ENCODE results near the gene SCAPER. TPM values are rescaled to one million over a fixed set of nuclear protein-coding genes. Genes with fewer than 3 reads are reported as not detected.
"Not testable (repeated sequence)": the region's sequence is repeated elsewhere in the genome, so short reads cannot be mapped to it uniquely, and the experiment has no call there.

SCAPER gene
- total RNA-seq, 1 experiment from 2014 or later, result 4.6 TPM

DNA sequence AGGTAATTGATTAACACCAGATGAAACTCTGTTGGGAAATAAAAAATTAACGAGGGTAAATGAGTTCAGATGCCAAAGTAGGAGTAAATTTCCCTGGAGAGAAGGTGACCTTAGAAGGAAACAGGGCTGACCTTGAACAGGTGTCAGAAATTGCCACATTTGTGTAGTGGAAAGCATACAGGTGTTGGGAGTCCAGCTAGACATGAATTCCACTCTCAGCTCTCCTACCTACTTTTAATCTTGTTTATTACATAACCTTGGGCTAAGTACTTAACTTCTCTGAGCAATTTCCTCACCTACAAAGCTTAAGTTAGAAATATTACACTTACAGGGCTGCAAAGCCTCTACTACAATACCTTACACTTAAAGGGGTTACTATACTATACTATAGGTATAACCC, 472.5 kb downstream of the SCAPER start:
- in situ Hi-C loops (cut with HindIII; ENCODE audit: low pct_unique_long_range_greater_than_20kb, low sequenced_read_pairs), result no loop called here
- DNase-seq (ENCODE audit: low read depth), result no peak

DNA sequence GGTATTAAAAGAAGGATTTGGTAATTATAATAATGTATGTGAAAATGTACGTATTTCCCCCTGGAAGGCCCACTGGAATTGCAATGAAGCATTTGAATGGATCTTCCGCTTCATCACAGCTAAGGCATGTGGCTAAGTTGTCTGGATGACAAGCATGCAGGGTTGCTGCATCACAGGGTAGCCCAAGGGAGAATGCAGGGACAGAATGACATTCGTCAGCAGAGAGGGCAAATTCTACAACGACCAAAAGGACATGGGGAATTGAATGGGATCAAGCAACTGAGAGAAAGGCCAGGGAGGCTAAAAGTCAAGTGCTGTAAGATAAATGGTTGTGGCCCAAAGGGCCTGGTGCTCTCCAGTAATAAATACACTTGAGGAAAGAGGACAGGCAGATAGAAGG, 473.2 kb downstream of the SCAPER start:
- no peak for DNase-seq (ENCODE audit: low read depth)
- in situ Hi-C loops (cut with HindIII; ENCODE audit: low pct_unique_long_range_greater_than_20kb, low sequenced_read_pairs), result no loop called here

- in situ Hi-C loops (cut with HindIII; ENCODE audit: low pct_unique_long_range_greater_than_20kb, low sequenced_read_pairs), result not testable (repeated sequence)
Observed at GRCh38 chr15:76430711-76431110, 474.4 kb downstream of the SCAPER start.

GRCh38 chr15:76429661-76430060, 475.5 kb downstream of the SCAPER start:
- no peak for DNase-seq (ENCODE audit: low read depth)
- in situ Hi-C loops (cut with HindIII; ENCODE audit: low pct_unique_long_range_greater_than_20kb, low sequenced_read_pairs), result no loop called here

More at GRCh38 chr15:76430711-76431110, 474.4 kb downstream of the SCAPER start:
- DNase-seq (ENCODE audit: low read depth), result not testable (repeated sequence)

DNA sequence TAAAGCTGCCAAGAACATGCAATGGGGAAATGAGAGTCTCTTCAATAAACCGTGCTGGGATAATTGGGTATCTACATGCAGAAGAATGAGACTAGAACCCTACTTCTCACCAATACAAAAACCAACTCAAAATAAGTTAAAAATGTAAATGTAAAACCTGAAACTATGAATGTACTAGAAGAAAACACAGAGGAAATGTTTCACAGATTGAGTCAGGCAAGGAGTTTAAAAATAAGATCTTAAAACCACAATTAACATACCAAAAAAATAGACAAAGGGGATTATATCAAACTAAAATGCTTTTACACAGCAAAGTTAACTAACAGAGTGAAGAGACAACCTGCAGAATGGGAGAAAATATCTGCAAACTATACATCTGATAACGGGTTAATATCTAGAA, 478.2 kb downstream of the SCAPER start:
- DNase-seq (ENCODE audit: low read depth), result no peak
- in situ Hi-C loops (cut with HindIII; ENCODE audit: low pct_unique_long_range_greater_than_20kb, low sequenced_read_pairs), result no loop called here

GRCh38 chr15:76418352-76419140, 486.6 kb downstream of the SCAPER start:
- DNase-seq (ENCODE audit: low read depth), result no peak

DNA sequence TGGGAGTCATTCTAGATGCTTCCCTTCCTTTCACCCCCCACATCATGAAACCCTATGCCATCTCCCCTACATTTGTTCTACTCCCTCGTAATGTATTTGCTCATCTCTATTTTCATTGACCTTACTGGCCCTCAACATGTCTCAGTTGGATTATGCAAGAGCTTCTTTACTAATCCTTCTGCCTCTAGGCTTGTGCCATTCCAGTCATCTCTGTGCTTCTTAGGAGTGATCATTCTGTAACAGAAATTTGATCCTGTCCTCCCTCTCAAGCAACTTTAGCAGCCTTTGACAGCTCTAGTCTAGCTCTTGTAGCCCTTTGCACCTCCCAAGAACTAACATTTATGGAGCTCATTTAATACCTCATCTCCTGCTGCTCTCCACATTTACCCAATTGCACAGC, 503.9 kb downstream of the SCAPER start:
- DNase-seq (ENCODE audit: low read depth), result no peak
- in situ Hi-C loops (cut with HindIII; ENCODE audit: low pct_unique_long_range_greater_than_20kb, low sequenced_read_pairs), result no loop called here

More at GRCh38 chr15:76418352-76419140, 486.6 kb downstream of the SCAPER start:
- in situ Hi-C loops (cut with HindIII; ENCODE audit: low pct_unique_long_range_greater_than_20kb, low sequenced_read_pairs), result no loop called here

DNA sequence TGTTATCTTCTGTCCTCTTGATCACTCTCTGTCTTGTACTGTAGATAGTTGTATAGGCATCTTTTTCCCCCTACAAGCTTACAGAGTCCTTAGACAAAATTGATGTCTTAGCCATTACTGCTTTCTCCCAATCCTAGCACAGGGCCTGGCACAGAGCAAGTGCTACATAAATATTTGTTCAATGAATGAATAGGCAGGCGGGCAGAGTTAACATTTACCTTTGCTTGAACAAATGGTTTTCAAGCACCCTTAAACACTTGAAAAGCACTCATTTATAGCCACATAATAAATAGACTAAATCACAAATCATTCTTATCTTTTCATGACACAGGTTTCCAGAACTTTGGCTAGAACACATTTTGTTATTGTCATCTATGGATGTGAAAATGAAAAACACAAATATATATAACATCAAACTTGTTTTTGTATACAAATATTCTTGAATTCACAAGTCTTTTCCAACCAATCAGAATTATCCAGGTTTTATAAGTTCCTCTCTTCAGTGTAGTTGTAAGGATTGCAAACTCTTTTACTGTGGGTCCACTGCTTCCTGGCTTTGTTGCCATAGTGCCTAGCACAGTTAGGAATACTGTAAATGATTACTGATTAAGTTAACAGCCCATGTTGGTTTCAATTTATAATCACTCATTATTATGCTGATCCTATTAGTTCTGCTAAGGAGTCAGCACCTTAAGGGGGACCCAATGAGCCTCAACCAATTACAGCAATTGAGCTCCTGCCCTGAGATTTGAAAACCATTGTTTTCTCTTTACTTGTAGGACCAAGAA, 506.6 kb downstream of the SCAPER start:
- no peak for DNase-seq (ENCODE audit: low read depth)
- in situ Hi-C loops (cut with HindIII; ENCODE audit: low pct_unique_long_range_greater_than_20kb, low sequenced_read_pairs), result no loop called here

DNA sequence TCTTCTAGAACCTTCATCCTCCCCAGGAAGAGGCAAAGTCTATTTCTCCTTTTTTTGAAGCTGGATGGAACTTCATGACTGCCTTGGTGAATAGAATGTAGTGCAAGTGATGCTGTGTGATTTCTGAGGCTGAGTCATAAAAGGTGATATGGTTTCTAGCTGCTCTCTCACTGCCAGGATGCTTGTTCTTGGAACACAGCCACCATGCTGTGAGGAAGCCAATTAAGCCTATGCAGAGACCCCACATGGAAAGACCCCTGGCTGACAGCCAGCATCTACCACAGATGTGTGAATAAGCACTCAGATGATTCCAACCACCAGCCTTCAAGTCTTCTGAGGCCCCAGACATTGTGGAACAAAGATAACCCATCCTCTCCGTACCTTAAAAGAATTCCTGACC, 511.5 kb downstream of the SCAPER start:
- in situ Hi-C loops (cut with HindIII; ENCODE audit: low pct_unique_long_range_greater_than_20kb, low sequenced_read_pairs), result no loop called here
- no peak for DNase-seq (ENCODE audit: low read depth)

DNA sequence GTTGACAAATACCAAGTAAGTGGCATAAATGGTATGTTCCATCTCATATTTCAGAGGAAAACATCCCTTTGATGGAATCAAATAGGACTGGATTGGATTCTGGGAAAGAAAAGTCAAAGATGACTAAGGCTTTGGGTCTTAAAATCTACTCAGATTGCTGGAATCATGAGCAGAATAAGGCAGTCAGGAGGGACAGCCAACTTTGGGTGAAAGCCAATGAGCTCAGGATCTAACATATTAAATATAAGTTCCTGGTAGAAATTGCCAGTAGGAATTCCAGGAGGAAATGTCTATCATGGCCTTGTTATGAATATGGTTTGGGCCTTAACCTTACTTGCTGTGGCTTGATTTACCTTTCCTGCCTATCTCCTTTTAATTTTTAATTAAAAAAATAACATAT, 513.3 kb downstream of the SCAPER start:
- in situ Hi-C loops (cut with HindIII; ENCODE audit: low pct_unique_long_range_greater_than_20kb, low sequenced_read_pairs), result no loop called here
- no peak for DNase-seq (ENCODE audit: low read depth)

DNA sequence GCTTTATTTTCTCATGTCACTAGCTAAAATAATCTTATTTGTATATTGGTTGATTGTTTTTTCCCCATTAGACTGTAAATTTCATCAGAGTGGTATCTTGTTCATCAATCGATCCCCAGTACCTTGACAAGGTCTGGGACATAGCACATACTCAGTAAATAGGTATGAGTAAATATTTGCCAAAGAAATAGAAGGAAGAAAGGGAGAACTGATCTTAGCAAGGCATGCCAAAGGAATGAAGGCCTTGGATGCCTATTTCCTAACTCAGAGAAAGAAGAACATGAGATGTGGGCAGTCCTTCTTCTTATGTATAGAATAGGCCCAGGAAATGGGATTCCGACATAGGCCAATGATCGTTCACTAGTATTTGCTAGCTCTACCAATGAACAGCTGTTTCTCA, 513.8 kb downstream of the SCAPER start:
- DNase-seq (ENCODE audit: low read depth), result no peak
- in situ Hi-C loops (cut with HindIII; ENCODE audit: low pct_unique_long_range_greater_than_20kb, low sequenced_read_pairs), result no loop called here

DNA sequence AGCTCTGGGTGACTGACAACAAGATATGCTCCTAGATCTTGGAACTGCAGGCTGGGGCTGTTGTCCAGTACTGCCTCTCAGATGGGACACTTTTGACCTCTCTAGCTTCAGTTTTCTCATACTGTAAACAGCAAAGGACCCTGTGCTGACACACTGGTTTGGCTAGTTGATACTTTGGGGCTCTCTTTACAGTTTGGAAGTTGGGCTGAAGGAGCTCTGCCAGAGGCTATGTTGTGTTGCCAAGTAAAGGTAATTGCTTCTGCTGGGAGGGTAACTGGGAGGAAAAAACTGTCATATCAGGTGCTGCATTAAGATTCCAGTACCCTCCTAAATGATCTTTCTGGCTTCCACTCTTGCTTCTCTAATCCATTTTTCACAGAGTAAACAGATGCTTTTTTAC, 514.6 kb downstream of the SCAPER start:
- in situ Hi-C loops (cut with HindIII; ENCODE audit: low pct_unique_long_range_greater_than_20kb, low sequenced_read_pairs), result no loop called here
- DNase-seq (ENCODE audit: low read depth), result no peak

- in situ Hi-C loops (cut with HindIII; ENCODE audit: low pct_unique_long_range_greater_than_20kb, low sequenced_read_pairs), result no loop called here
- DNase-seq (ENCODE audit: low read depth), result no peak
Observed at GRCh38 chr15:76386926-76387325, 518.2 kb downstream of the SCAPER start.

DNA sequence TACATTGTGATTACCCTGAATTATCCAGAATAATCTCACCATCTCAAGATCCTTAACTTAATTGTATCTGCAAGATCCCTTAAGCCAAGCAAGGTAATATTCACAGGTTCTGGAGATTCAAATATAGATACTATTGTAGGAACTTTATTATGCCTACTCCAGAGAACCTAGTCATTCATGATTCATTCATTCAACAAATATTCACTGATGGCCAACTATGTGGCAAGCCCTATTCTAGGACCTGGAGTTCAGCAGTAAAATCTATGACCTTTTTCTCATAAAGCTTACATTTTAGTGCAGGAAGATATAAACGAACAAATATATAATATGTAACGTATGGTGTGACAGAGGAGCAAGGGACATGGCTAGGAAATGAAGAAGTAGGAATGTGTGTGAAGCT, 519.0 kb downstream of the SCAPER start:
- no peak for DNase-seq (ENCODE audit: low read depth)
- in situ Hi-C loops (cut with HindIII; ENCODE audit: low pct_unique_long_range_greater_than_20kb, low sequenced_read_pairs), result no loop called here

DNA sequence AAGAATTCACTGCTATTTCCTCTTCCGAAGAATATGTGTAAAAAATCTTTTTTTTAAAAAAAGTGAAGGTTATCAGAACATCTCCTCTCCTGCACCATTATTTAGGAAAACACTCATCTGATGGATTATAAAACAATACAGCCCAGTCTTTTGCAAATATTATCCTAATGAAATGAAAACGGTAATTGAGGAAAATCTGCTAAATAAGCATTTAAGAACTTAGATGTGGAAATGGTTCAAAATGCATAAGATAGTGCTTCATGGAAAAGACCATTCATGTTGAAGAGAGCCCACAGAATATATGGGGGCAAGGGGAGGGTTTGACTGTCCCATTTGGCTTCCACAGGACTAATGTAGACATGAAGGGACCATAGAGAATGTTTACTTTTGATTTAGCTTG, 520.7 kb downstream of the SCAPER start:
- in situ Hi-C loops (cut with HindIII; ENCODE audit: low pct_unique_long_range_greater_than_20kb, low sequenced_read_pairs), result no loop called here
- DNase-seq (ENCODE audit: low read depth), result no peak

DNA sequence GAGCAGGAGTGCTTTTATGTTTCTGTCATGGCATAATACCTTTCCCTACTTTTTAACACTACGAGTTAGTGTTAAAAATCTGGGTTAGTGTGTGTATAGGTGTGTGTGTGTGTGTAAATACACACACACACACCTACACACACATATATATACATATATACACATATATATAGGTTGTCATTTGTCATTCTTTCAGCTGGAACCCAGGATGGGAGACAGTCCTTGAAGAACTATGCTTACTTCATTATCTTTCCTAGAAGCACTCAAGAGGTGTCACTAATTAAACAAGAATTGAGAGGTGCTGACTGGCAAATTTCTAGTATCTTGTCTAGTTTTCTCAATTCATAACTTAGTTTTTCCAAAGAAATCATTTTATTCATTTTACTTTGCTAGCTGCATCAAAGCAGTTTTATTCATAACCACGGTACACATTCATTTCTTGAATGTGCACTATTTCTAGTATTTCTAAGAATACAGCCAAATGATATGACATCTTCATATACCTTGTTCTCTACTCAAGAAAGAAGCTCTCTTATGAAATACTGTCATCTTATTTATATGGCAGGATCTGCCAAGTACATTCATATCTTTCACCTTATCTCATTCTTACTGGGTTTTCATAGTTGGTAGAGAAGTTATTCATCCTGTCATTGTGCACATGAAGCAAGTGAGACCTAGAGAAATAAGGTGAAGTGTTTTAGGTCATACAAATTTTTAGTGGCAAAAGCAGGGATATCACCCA, 522.0 kb downstream of the SCAPER start:
- DNase-seq (ENCODE audit: low read depth), result no peak
- in situ Hi-C loops (cut with HindIII; ENCODE audit: low pct_unique_long_range_greater_than_20kb, low sequenced_read_pairs), result no loop called here

- in situ Hi-C loops (cut with HindIII; ENCODE audit: low pct_unique_long_range_greater_than_20kb, low sequenced_read_pairs), result no loop called here
- DNase-seq (ENCODE audit: low read depth), result no peak
Observed at GRCh38 chr15:76381366-76381765, 523.8 kb downstream of the SCAPER start.

GRCh38 chr15:76380249-76380648, 524.9 kb downstream of the SCAPER start:
- DNase-seq (ENCODE audit: low read depth), result no peak
- in situ Hi-C loops (cut with HindIII; ENCODE audit: low pct_unique_long_range_greater_than_20kb, low sequenced_read_pairs), result no loop called here

DNA sequence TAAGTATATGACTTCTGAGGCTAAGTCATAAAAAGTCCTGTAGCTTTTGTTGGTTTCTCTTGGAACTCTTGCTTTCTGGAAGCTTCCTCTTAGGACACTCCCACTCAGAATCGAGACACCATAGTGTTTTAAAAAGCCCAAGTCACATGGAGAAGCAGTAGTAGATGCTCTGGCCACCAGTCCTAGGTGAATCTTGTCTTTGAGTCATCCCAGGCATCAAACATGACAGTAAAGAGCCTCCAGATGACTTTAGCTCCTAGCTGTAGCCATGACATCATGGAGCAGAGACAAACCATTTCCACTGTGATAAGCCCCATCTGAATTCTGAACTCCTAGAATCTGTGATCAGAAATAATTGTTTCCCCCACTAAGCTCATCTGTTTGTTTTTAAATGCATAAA, 526.4 kb downstream of the SCAPER start:
- no peak for DNase-seq (ENCODE audit: low read depth)
- in situ Hi-C loops (cut with HindIII; ENCODE audit: low pct_unique_long_range_greater_than_20kb, low sequenced_read_pairs), result no loop called here

Measured in Caki2 (cell line).